ENCODE data around the gene PGC.

- TF ChIP-seq CTCF (IDR thresholded peaks at IDR 0.05; ENCODE audit: extremely low read depth in 1 of 2, insufficient read depth in 1 of 2, low read depth in 1 of 2, low read length in 2 of 2) (no peak), MAX (IDR thresholded peaks at IDR 0.05; ENCODE audit: insufficient read depth, insufficient read length) (no peak), POLR2A (IDR thresholded peaks at IDR 0.05; ENCODE audit: low read depth, low read length) (no peak), EZH2 (IDR thresholded peaks at IDR 0.05; ENCODE audit: borderline replicate concordance, low read depth, low read length, severe bottlenecking) (no peak), FOS (IDR thresholded peaks at IDR 0.05; ENCODE audit: borderline replicate concordance, insufficient read depth, low read length) (no peak), POLR2AphosphoS5 (IDR thresholded peaks at IDR 0.05; ENCODE audit: insufficient read depth, low read depth, low read length) (no peak), JUN (IDR thresholded peaks at IDR 0.05; ENCODE audit: borderline replicate concordance, insufficient read depth, insufficient read length, low read depth) (no peak), GATA2 (IDR thresholded peaks at IDR 0.05; ENCODE audit: insufficient read depth, insufficient read length, low read depth, low read length) (no peak)
Observed at GRCh38 chr6:41791305-41791704, 44.1 kb upstream of the PGC start.

Measured in endothelial cell of umbilical vein (primary cell).